PC-3 (cell line): ENCODE measurements around the gene COL1A2. TPM values are rescaled to one million over a fixed set of nuclear protein-coding genes. Genes with fewer than 3 reads are reported as not detected.
A peak's percentile ranks its signal among the peaks of the same experiment; 100 is the strongest.

Experiments used
- ATAC-seq: fragments of 200-7000 bp; cut with Tn5 transposase; 2 replicates; pipeline ENCODE4 v1.9.1; 2020; ENCODE audit warnings: mild to moderate bottlenecking, moderate library complexity
- BruUV-seq: library from RNA; stranded (reverse); fragments of 400-500 nt; replicated peaks from 2 replicates; lab custom pipeline; 2021; lab: Mats Ljungman, UMichigan
- CTCF ChIA-PET: fragments of 300-600 bp; sonication (Branson Sonifier 250); formaldehyde crosslinking; loops from one replicate; lab custom pipeline; 2022; ENCODE audit warnings: antibody characterized with exemption; lab: Charles Lee
- POLR2A ChIA-PET: fragments of 300-600 bp; sonication (Branson Sonifier 250); formaldehyde crosslinking; loops from one replicate; lab custom pipeline; 2022; ENCODE audit warnings: antibody characterized with exemption; ENCODE audit not compliant: unreplicated experiment; lab: Charles Lee
- DNase-seq: peaks from one replicate; pipeline ENCODE4 v3.0.0-alpha.2; 2015
- H2AFZ ChIP-seq: fragments of 300-600 bp; sonication (generic); 2 replicates; pipeline ENCODE4 v1.6.0; 2016; ENCODE audit warnings: antibody characterized with exemption, low read length
- H3F3A ChIP-seq: fragments of 300-600 bp; sonication (generic); one replicate; pipeline ENCODE4 v1.6.0; 2017; ENCODE audit warnings: antibody characterized with exemption, low read length, control low read depth, mild to moderate bottlenecking; ENCODE audit not compliant: unreplicated experiment
- H3K27ac ChIP-seq: fragments of 300-600 bp; sonication (generic); 2 replicates; pipeline ENCODE4 v1.5.1; 2016; ENCODE audit warnings: mild to moderate bottlenecking, low read length
- H3K27me3 ChIP-seq: fragments of 300-600 bp; sonication (generic); 2 replicates; pipeline ENCODE4 v1.6.1; 2016; ENCODE audit warnings: low read length, mixed read lengths
- H3K36me3 ChIP-seq: fragments of 300-600 bp; sonication (generic); 2 replicates; pipeline ENCODE4 v1.6.1; 2016; ENCODE audit warnings: low read depth, mixed run types, low read length, mixed read lengths
- H3K4me1 ChIP-seq: fragments of 300-600 bp; sonication (generic); 2 replicates; pipeline ENCODE4 v1.5.1; 2016; ENCODE audit warnings: low read length; ENCODE audit not compliant: insufficient read depth
- H3K4me2 ChIP-seq: fragments of 300-600 bp; sonication (generic); 2 replicates; pipeline ENCODE4 v1.6.0; 2016; ENCODE audit warnings: low read length
- H3K4me3 ChIP-seq: fragments of 300-600 bp; sonication (generic); 2 replicates; pipeline ENCODE4 v1.5.1; 2016; ENCODE audit warnings: mild to moderate bottlenecking, low read length, mixed read lengths
- H3K79me2 ChIP-seq: fragments of 300-600 bp; sonication (generic); 2 replicates; pipeline ENCODE4 v1.6.1; 2017; ENCODE audit warnings: low read length, mixed read lengths
- H3K9ac ChIP-seq: fragments of 300-600 bp; sonication (generic); 2 replicates; pipeline ENCODE4 v1.6.0; 2016; ENCODE audit warnings: mild to moderate bottlenecking, low read length
- H3K9me2 ChIP-seq: fragments of 300-600 bp; sonication (generic); replicated peaks from 2 replicates; pipeline ENCODE4 v1.6.1; 2016; ENCODE audit warnings: mixed run types, low read length, mixed read lengths
- H3K9me3 ChIP-seq: fragments of 300-600 bp; sonication (generic); 2 replicates; pipeline ENCODE4 v1.6.1; 2016; ENCODE audit warnings: low read length, mixed read lengths
- H4K20me1 ChIP-seq: fragments of 300-600 bp; sonication (generic); 2 replicates; pipeline ENCODE4 v1.6.1; 2016; ENCODE audit warnings: low read length, mixed read lengths
- EZH2 ChIP-seq: fragments of 300-600 bp; sonication (generic); IDR thresholded peaks from one replicate; pipeline ENCODE4 v1.6.1; 2017; ENCODE audit warnings: antibody characterized with exemption, mild to moderate bottlenecking, low read length; ENCODE audit not compliant: unreplicated experiment
- EZH2phosphoT487 ChIP-seq: fragments of 300-600 bp; sonication (generic); IDR thresholded peaks from 2 replicates; pipeline ENCODE4 v1.6.1; 2018; ENCODE audit warnings: mild to moderate bottlenecking, antibody characterized with exemption, low read length, borderline replicate concordance
- intact Hi-C: fragments of 100-400 bp; cut with micrococcal nuclease; formaldehyde crosslinking; loops from 2 replicates; pipeline ENCODE4 v1.9.0; 2023
- total RNA-seq: library from RNA; depleted of rRNA; stranded (reverse); fragments of >200 nt; gene quantifications from 2 replicates; pipeline ENCODE4 v1.2.3, GENCODE V29; 2014
- TF ChIP-seq, protein P1 (sequence below): fragments of 300-600 bp; sonication (generic); conservative IDR thresholded peaks from 2 replicates; pipeline ENCODE4 v1.5.1; 2017; ENCODE audit warnings: antibody characterized with exemption, low read depth, mild to moderate bottlenecking, low read length

COL1A2 gene
- total RNA-seq, 1 experiment from 2014 or later = not detected

DNA sequence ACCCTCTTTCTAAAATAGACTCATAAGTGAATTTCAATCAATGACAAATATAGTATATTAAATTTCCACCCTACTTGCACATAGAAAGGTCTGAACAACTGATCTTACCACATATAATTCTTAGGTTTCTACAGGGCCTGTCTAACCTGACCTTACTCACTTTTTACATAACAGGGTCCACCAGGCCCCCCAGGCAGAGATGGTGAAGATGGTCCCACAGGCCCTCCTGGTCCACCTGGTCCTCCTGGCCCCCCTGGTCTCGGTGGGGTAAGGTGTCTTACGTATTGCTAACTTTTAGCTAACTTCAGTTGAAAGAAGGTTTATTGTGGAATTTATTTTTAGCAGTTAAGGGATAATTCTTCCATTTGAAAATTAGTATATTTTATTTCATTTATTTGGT lies 5.3 kb downstream of the COL1A2 start:
- Histone ChIP-seq H3K9me2 (no peaks in the 10 kb centered on the region), H4K20me1 (no peaks in the 10 kb centered on the region), H3K79me2 (no peaks in the 10 kb centered on the region), H3K36me3 (no peaks in the 10 kb centered on the region), H3K27me3 (no peaks in the 10 kb centered on the region), H3K4me1 (peaks cover 15% of the 10 kb centered on the region), H3F3A (no peaks in the 10 kb centered on the region), H3K9ac (no peak overlapping the region), H3K4me2 (no peak overlapping the region), H3K4me3 (no peak overlapping the region), H3K27ac (no peak overlapping the region), H2AFZ (no peak overlapping the region), H3K9me3 (no peaks in the 10 kb centered on the region)
- ChIA-PET POLR2A (no interaction called here), CTCF (interaction anchor here (1.0 to 1.2 kb wide), 2 partner anchors 104 to 112 kb away, joined by 3 to 5 read pairs; no protein-coding TSS in a partner anchor)
- intact Hi-C loops = no loop called here
- TF ChIP-seq EZH2phosphoT487 = no peak
- TF ChIP-seq EZH2 = no peak
- TF ChIP-seq, protein P1, sequence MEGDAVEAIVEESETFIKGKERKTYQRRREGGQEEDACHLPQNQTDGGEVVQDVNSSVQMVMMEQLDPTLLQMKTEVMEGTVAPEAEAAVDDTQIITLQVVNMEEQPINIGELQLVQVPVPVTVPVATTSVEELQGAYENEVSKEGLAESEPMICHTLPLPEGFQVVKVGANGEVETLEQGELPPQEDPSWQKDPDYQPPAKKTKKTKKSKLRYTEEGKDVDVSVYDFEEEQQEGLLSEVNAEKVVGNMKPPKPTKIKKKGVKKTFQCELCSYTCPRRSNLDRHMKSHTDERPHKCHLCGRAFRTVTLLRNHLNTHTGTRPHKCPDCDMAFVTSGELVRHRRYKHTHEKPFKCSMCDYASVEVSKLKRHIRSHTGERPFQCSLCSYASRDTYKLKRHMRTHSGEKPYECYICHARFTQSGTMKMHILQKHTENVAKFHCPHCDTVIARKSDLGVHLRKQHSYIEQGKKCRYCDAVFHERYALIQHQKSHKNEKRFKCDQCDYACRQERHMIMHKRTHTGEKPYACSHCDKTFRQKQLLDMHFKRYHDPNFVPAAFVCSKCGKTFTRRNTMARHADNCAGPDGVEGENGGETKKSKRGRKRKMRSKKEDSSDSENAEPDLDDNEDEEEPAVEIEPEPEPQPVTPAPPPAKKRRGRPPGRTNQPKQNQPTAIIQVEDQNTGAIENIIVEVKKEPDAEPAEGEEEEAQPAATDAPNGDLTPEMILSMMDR = no peak
- BruUV-seq = no TSS peak
- ATAC-seq = no peak
- no peak for DNase-seq

DNA sequence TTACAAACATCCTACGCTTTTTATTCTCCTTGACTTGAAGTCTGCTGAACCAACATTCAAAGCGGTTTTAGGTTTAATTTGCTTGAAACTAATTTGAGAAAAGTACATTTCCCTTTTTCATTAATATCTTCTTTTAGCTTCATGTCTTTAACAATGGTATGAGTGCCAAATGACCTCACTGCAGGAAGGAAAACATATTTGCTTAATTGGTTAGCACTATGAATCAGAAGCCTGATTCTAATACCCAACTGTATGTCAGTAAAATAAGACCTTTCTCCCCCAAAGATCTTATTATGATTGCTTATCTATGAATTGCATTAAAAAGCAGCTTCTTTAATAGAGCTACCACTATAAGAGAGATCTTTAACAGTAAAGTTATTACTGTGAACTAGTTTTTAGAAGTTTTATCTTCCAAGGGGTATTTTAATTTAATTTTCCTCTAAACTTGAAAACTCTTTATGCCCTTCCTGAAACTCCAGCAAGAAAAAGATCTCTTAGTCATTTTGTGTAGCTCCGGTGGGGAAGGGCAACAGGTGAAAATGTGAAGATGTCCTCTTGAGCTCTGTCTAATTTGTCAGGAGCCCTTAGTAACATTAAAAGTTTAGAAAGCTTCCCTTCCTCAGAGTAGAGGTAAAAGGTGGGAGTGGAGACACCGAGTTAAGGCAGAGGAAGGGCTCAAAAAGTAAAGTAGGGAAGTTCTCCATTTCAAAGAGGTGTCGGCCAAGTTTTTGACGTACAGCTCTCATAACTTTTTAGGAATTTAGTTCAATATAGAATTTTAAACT lies 6.1 kb downstream of the COL1A2 start:
- Histone ChIP-seq H3K9me2 (no peaks in the 10 kb centered on the region), H3K4me1 (peaks cover 15% of the 10 kb centered on the region), H3K79me2 (no peaks in the 10 kb centered on the region), H3K36me3 (no peaks in the 10 kb centered on the region), H3K27me3 (no peaks in the 10 kb centered on the region), H3K9ac (no peak overlapping the region), H3K27ac (no peak overlapping the region), H3K9me3 (no peaks in the 10 kb centered on the region), H3K4me2 (peak overlapping the region; percentile 14; the same call in 1 of the 2 replicates), H3K4me3 (no peak overlapping the region), H3F3A (no peaks in the 10 kb centered on the region), H4K20me1 (no peaks in the 10 kb centered on the region), H2AFZ (no peak overlapping the region)
- ChIA-PET CTCF (interaction anchor here (1.0 to 1.2 kb wide), 3 partner anchors 36 to 112 kb away, joined by 3 to 5 read pairs (median 3); no protein-coding TSS in a partner anchor), POLR2A (no interaction called here)
- BruUV-seq = no TSS peak
- DNase-seq (peak; percentile 51), ATAC-seq (peak; percentile 81)
- TF ChIP-seq, protein P1 = no peak
- TF ChIP-seq EZH2phosphoT487 (no peak), EZH2 (no peak)
- intact Hi-C loops = no loop called here

DNA sequence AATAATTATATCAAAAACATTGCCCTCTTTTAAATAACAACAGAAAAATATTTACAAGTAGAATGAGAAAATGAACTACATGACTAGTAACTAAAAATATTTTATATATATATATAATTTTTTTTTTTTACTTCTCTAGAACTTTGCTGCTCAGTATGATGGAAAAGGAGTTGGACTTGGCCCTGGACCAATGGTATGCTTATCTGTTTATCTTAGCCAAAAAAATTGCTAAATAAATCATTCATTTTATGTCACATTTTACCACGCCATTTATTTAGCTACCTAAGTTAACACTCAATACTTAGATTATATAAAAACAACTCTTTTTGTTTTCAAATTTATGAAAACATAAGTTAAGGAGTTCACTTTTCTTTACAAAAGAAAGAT lies 6.7 kb downstream of the COL1A2 start:
- ATAC-seq = no peak
- intact Hi-C loops = no loop called here
- Histone ChIP-seq H3K27ac (no peak overlapping the region), H3K9ac (no peak overlapping the region), H3K4me2 (no peak overlapping the region), H4K20me1 (no peaks in the 10 kb centered on the region), H3K36me3 (no peaks in the 10 kb centered on the region), H3K9me2 (no peaks in the 10 kb centered on the region), H3F3A (no peaks in the 10 kb centered on the region), H3K4me1 (peaks cover 15% of the 10 kb centered on the region), H3K79me2 (no peaks in the 10 kb centered on the region), H2AFZ (no peak overlapping the region), H3K4me3 (no peak overlapping the region), H3K9me3 (no peaks in the 10 kb centered on the region), H3K27me3 (no peaks in the 10 kb centered on the region)
- POLR2A ChIA-PET = no interaction called here
- TF ChIP-seq EZH2phosphoT487 (no peak), EZH2 (no peak)
- TF ChIP-seq, protein P1 = no peak
- BruUV-seq = no TSS peak
- DNase-seq = no peak
- CTCF ChIA-PET = interaction anchor here (1.0 to 1.2 kb wide), 2 partner anchors 35 to 106 kb away, joined by 3 to 5 read pairs; no protein-coding TSS in a partner anchor
